Measurements from ENCODE around the gene KNTC1.

Gene KNTC1

DNA sequence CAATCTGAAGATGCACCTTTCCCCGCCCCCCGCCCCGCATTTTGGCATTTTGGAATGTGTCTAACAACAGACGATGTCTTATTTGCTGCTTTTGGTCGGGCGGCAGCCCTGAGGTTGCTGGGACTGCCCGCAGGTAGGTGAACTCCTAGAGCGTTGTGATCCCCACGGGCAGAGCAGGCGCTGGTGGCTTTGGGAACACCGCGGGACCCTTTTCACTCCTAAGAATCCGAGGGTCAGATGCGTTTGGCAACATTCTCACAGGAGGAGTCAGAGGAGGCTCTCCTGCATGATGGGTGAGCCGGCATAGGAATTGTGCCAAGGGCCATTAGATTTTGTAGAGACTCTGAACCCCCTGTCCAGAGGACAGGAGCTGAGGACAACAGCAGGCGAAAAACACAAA, 134.2 kb downstream of the KNTC1 start:
- DNase-seq: no peak

DNA sequence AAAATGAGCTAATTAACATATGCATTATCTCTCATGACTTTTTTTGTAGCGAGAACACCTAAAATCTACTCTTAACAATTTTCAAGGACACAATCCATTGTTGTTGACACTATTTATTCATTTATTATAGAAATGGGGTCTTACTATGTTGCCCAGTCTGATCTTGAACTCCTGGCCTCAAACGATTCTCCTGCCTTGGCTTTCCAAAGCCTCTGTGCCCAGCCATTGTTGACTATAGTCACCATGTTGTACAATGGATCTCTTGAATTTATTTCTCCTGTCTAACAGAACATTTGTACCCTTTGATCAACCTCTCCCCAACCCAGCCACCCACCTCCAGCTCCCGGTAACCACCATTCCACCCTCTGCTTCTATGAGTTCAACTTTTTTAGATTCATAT, 134.9 kb downstream of the KNTC1 start:
- no peak for DNase-seq

DNA sequence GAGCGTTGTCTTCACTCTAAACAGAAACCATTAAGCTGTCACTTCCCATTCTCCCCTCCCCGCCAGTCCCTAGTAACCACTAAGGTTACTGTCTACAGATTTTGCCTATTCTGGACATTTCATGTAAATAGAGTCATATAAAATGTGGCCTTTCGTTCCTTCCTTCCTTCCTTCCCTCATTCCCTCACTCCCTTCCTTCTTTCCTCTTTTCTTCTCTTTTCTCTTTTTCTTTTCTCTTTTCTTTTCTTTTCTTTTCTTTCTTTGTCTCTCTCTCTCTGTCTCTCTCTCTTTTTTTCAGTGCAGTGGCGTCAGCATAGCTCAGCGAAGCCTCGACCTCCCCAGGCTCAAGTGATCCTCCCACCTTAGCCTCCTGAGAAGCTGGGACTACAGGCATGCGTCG, 138.3 kb downstream of the KNTC1 start:
- DNase-seq: no peak

DNA sequence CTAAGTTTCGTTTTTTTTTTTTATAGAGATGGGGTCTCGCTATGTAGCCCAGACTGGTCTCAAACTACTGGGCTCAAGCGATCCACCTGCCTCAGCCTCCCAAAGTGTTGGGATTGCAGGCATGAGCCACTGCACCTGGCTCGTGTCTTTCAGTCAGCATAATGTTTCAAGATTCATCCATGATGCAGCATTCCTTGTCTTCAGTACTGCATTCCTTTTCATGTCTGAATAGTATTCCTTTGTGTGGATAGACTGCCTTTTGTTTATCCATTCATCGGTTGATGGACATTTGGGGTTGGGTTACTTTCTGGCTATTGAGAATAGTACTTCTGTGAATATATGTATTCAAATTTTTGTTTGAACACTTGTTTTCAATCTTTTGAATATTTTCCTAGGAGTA, 138.7 kb downstream of the KNTC1 start:
- DNase-seq: no peak

DNA sequence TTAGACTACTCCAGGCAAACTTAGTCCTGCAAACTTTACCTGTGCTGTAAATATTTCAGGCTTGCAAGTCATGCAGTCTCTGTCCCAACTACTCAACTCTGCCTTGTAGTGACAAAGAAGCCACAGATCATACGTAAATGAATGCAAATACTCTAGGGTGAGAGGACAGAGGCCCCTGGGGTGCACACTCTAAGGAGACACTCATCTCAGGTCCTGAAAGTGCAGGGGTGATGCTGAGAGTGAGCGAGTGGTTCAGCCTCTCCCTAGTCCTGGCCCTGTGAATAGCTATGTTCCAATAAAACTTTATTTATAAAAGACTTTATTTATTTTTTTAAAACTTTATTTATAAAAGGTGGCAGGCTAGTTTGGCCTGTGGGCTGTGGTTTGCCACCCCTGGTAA, 141.2 kb downstream of the KNTC1 start:
- DNase-seq: no peak

DNA sequence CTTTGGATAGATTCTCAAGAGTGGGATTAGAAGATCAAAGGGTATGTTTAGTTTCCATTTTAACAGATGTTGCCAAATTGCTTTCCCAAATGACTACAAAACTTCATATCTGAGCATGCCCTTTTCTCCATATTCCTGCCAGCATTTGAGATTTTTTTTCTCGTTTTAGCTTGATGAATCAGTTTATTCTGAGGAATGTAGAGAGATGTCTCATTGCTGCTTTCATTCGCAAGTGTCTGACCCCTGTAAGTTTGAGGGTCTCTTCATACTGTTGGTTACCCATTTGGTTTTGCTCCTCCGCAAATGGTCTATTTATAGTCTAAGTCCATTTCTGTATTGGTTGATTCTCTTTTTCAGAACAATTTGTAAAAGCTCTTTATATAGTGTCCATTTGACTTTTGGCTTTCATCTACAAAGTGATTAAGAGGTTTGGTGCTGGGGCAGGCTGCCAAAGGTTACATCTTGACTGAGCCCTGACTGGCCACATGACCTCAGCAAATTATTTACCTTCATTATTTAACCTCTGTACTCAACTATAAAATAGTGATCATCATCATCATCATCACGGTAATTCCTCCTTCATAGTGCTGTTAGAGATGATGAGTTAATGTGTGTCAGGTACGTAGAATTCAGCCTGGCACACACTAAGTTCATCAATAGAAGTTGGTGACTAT, 142.5 kb downstream of the KNTC1 start:
- no peak for DNase-seq

DNA sequence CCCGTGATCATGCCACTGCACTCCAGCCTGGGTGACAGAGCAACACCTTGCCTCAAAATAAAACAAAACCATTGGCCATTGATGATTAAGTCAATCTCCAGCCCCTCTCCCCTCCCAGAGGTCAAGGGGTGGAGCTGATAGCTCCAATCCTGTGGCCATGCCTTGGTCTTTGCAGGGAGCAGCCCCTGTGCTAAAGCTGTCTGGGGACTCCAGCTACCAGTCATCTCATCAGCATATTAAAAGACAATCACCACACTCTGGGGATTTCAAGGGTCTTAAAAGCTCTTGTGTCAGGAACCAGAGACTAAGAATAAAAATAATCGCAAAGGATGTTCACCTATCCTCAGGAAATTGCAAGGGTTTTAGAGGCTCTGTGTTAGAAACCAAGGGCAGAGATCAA, 145.5 kb downstream of the KNTC1 start:
- no peak for DNase-seq
